Panc1 (cell line): Measurements from ENCODE around the gene TTYH2. TPM values are rescaled to one million over a fixed set of nuclear protein-coding genes. Genes with fewer than 3 reads are reported as not detected.

Source experiments
- ATAC-seq: fragments of 200-7000 bp; cut with Tn5 transposase; 2 replicates; pipeline ENCODE4 v1.9.1; 2020; ENCODE audit warnings: mild to moderate bottlenecking, moderate library complexity
- BruUV-seq: library from RNA; stranded (reverse); fragments of 400-500 nt; replicated peaks from 2 replicates; lab custom pipeline; 2021; lab: Mats Ljungman, UMichigan
- CTCF ChIA-PET: fragments of 300-600 bp; sonication (Branson Sonifier 250); formaldehyde crosslinking; loops from one replicate; lab custom pipeline; 2022; ENCODE audit warnings: antibody characterized with exemption; lab: Charles Lee
- POLR2A ChIA-PET: fragments of 300-600 bp; sonication (Branson Sonifier 250); formaldehyde crosslinking; loops from one replicate; lab custom pipeline; 2022; ENCODE audit warnings: antibody characterized with exemption; lab: Charles Lee
- DNase-seq: peaks from one replicate; pipeline ENCODE4 v3.0.0-alpha.2; 2010; ENCODE audit warnings: low read depth, low spot score
- H3K27ac ChIP-seq: 2 replicates; pipeline ENCODE4 v1.5.1; 2011; ENCODE audit warnings: mild to moderate bottlenecking, low read length, inconsistent platforms
- H3K27me3 ChIP-seq: fragments of 200-500 bp; sonication (Bioruptor generic); 2 replicates; pipeline ENCODE4 v1.6.0; 2014; ENCODE audit warnings: low read length, inconsistent platforms; ENCODE audit not compliant: control insufficient read depth, insufficient read depth
- H3K36me3 ChIP-seq: fragments of 200-500 bp; sonication (Bioruptor generic); 2 replicates; pipeline ENCODE4 v1.5.1; 2014; ENCODE audit warnings: inconsistent platforms, mild to moderate bottlenecking, low read length, moderate library complexity; ENCODE audit not compliant: control insufficient read depth, insufficient read depth
- H3K4me1 ChIP-seq: 2 replicates; pipeline ENCODE4 v1.5.1; 2011; ENCODE audit warnings: inconsistent platforms, mild to moderate bottlenecking, low read length, moderate library complexity; ENCODE audit not compliant: control insufficient read depth, insufficient read depth
- H3K4me3 ChIP-seq, 2 experiments: 2 replicates each; pipeline ENCODE4 v1.5.1; 2011 to 2012; ENCODE audit warnings: low read depth in 2 of 2, low read length in 2 of 2, mild to moderate bottlenecking in 2 of 2, inconsistent platforms in 1 of 2, moderate library complexity in 1 of 2
- H3K9me3 ChIP-seq: fragments of 200-500 bp; sonication (Bioruptor generic); 2 replicates; pipeline ENCODE4 v1.5.1; 2014; ENCODE audit warnings: low read depth, mild to moderate bottlenecking, inconsistent platforms, low read length, moderate library complexity; ENCODE audit not compliant: control insufficient read depth, insufficient read depth
- POLR2AphosphoS5 ChIP-seq: IDR thresholded peaks from 2 replicates; pipeline ENCODE4 v1.6.1; 2012; ENCODE audit warnings: mild to moderate bottlenecking, low read depth, low read length, moderate library complexity
- REST ChIP-seq, 2 experiments: IDR thresholded peaks; 2 replicates each; pipeline ENCODE4 v1.6.1; 2011 to 2012; ENCODE audit warnings: low read depth in 2 of 2, control low read depth in 1 of 2, low read length in 1 of 2, mild to moderate bottlenecking in 1 of 2, moderate library complexity in 1 of 2; ENCODE audit not compliant: insufficient read depth in 1 of 2
- SIN3A ChIP-seq: IDR thresholded peaks from 2 replicates; pipeline ENCODE4 v1.6.1; 2012; ENCODE audit warnings: low read depth, mild to moderate bottlenecking, low read length, moderate library complexity, borderline replicate concordance; ENCODE audit not compliant: insufficient read depth
- TCF7L2 ChIP-seq: IDR thresholded peaks from 2 replicates; pipeline ENCODE4 v1.6.1; 2011; ENCODE audit warnings: mild to moderate bottlenecking, low read depth, low read length, inconsistent platforms
- in situ Hi-C: cut with HindIII; loops from 2 replicates; pipeline ENCODE4 v1.10.0; 2016; ENCODE audit warnings: low sequenced_read_pairs, low pct_unique_long_range_greater_than_20kb
- intact Hi-C: fragments of 100-400 bp; cut with micrococcal nuclease; formaldehyde crosslinking; loops from one replicate; pipeline ENCODE4 v1.10.0; 2022; ENCODE audit not compliant: unreplicated experiment
- total RNA-seq: library from RNA; stranded (reverse); gene quantifications from one replicate; pipeline ENCODE4 v1.2.1, GENCODE V29; 2021; ENCODE audit not compliant: unreplicated experiment
- TF ChIP-seq, protein P1 (sequence below): fragments of 450-650 bp; IDR thresholded peaks from 2 replicates; pipeline ENCODE4 v1.5.1; 2017; ENCODE audit warnings: mild to moderate bottlenecking

Gene TTYH2
- total RNA-seq, 1 experiment from 2014 or later, result 8.3 TPM

DNA sequence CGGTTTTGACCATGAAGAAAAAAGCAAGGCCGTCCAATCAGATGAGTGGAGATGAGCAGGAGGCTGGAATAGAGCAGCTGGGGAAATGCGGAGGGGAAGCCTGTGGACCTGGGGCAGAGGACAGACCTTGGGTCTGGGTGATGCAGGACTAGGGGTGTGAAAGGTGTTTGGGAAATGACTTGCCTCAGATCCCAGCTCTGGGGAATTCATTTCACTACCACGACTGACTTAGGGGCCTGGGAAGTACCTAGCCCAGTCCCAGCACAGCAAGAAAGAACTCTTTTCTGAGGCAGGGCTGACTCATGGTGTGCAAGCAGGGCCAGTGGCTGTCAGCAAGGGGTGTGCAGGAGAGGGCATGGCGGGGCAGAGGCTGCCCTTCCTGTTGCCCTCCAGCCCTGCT is 75.4 kb downstream of the TTYH2 start:
- no peak for DNase-seq
- TF ChIP-seq POLR2AphosphoS5, result no peak
- no peak for TF ChIP-seq TCF7L2
- TF ChIP-seq, protein P1, sequence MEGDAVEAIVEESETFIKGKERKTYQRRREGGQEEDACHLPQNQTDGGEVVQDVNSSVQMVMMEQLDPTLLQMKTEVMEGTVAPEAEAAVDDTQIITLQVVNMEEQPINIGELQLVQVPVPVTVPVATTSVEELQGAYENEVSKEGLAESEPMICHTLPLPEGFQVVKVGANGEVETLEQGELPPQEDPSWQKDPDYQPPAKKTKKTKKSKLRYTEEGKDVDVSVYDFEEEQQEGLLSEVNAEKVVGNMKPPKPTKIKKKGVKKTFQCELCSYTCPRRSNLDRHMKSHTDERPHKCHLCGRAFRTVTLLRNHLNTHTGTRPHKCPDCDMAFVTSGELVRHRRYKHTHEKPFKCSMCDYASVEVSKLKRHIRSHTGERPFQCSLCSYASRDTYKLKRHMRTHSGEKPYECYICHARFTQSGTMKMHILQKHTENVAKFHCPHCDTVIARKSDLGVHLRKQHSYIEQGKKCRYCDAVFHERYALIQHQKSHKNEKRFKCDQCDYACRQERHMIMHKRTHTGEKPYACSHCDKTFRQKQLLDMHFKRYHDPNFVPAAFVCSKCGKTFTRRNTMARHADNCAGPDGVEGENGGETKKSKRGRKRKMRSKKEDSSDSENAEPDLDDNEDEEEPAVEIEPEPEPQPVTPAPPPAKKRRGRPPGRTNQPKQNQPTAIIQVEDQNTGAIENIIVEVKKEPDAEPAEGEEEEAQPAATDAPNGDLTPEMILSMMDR, result no peak
- no peak for TF ChIP-seq REST (IDR thresholded peaks at IDR 0.05; ENCODE audit: insufficient read depth in 1 of 2, low read depth in 2 of 2, low read length in 1 of 2)
- no peak for TF ChIP-seq SIN3A
- intact Hi-C loops, result no loop called here
- Histone ChIP-seq H3K4me1 (no peaks in the 10 kb centered on the region; the same call in 1 of the 2 replicates), H3K4me3 (no peak overlapping the region), H3K27me3 (no peaks in the 10 kb centered on the region), H3K27ac (no peak overlapping the region), H3K9me3 (no peaks in the 10 kb centered on the region), H3K36me3 (no peaks in the 10 kb centered on the region)
- POLR2A ChIA-PET, result no interaction called here
- in situ Hi-C loops, result no loop called here
- ATAC-seq, result peak; percentile 80
- CTCF ChIA-PET, result no interaction called here
- BruUV-seq, result no TSS peak

DNA sequence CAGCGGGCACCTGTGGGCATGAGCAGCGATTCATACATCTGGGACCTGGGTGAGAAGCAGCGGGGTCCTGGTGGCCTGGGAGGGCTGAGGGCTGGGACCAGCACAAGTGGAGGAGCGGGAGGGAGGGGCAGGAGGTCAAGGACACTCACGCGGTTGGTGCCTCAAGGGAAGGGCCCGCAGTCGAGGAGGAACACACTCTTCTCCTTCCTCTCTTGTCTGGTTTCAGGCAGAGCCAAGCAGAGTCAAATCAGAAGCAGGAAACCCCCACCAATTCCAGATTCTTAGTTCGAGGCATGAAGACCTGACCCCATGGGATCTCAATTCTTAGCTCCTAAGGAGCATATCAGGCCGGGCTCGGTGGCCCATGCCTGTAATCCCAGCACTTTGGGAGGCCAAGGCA is 76.3 kb downstream of the TTYH2 start:
- in situ Hi-C loops (no loop called here), intact Hi-C loops (no loop called here)
- no peak for DNase-seq
- no peaks in the 10 kb centered on the region for H3K36me3 ChIP-seq
- H3K4me1 ChIP-seq, result no peaks in the 10 kb centered on the region; the same call in 1 of the 2 replicates
- no peak for TF ChIP-seq POLR2AphosphoS5
- TF ChIP-seq SIN3A, result no peak
- TF ChIP-seq, protein P1, result no peak
- no peak for TF ChIP-seq TCF7L2
- no peak for TF ChIP-seq REST (IDR thresholded peaks at IDR 0.05; ENCODE audit: insufficient read depth in 1 of 2, low read depth in 2 of 2, low read length in 1 of 2)
- no peaks in the 10 kb centered on the region for H3K27me3 ChIP-seq
- ChIA-PET CTCF (no interaction called here), POLR2A (no interaction called here)
- no peaks in the 10 kb centered on the region for H3K9me3 ChIP-seq
- no peak for ATAC-seq
- BruUV-seq, result no TSS peak
- no peak overlapping the region for H3K4me3 ChIP-seq
- H3K27ac ChIP-seq, result no peak overlapping the region
